K562 (cell line): ENCODE results near the gene GNAL. TPM values are rescaled to one million over a fixed set of nuclear protein-coding genes. Genes with fewer than 3 reads are reported as not detected.

Source experiments
- ATAC-seq: fragments of 200-7000 bp; cut with Tn5 transposase; 3 replicates; pipeline ENCODE4 v1.9.1; 2020; ENCODE audit warnings: moderate library complexity
- BruUV-seq: library from RNA; stranded (reverse); fragments of 400-500 nt; replicated peaks from 2 replicates; lab custom pipeline; 2021; lab: Mats Ljungman, UMichigan
- CTCF ChIA-PET: fragments of 300-600 bp; formaldehyde crosslinking; extraction: SDS; loops from one replicate; lab custom pipeline; 2021; ENCODE audit warnings: low intra/inter-chr PET ratio; lab: Yijun Ruan, JAX
- POLR2A ChIA-PET: fragments of 300-600, 350-650 bp; sonication (Branson Sonifier 250); formaldehyde crosslinking; extraction: SDS; loops from one replicate; lab custom pipeline; 2021; ENCODE audit warnings: antibody characterized with exemption, inconsistent platforms; lab: Yijun Ruan, JAX
- DNase-seq, 4 experiments: peaks; one replicate each; pipeline versions ENCODE4 v3.0.0 to v3.0.0-alpha.2; 2011 to 2018; ENCODE audit warnings: low spot score in 3 of 4, mixed read lengths in 3 of 4; ENCODE audit errors: extremely low read depth in 1 of 4
- FAIRE-seq: peaks from 2 replicates; lab custom pipeline; 2011; peaks lifted over from hg19 to GRCh38; lab: Jason Lieb, UNC
- H2AFZ ChIP-seq: 2 replicates; pipeline ENCODE4 v1.6.0; 2011; ENCODE audit warnings: low read depth, low read length, control low read depth, inconsistent platforms
- H3K27ac ChIP-seq: fragments of 200-600 bp; 3 replicates; pipeline ENCODE4 v1.8.0; 2011; ENCODE audit warnings: low read depth, mild to moderate bottlenecking, control low read depth, inconsistent platforms, low read length, moderate library complexity, mixed read lengths; ENCODE audit errors: extremely low read depth
- H3K27me3 ChIP-seq, 2 experiments: fragments of 300-600 bp in 1 of 2; 2 replicates in 1 of 2; 3 replicates in 1 of 2; pipeline versions ENCODE4 v1.6.0 to v1.8.0; 2011; ENCODE audit warnings: inconsistent platforms in 2 of 2, low read length in 2 of 2, mild to moderate bottlenecking in 1 of 2, mixed read lengths in 1 of 2, moderate library complexity in 1 of 2; ENCODE audit not compliant: control insufficient read depth in 2 of 2, insufficient read depth in 2 of 2
- H3K36me3 ChIP-seq: fragments of 300-600 bp; 3 replicates; pipeline ENCODE4 v1.8.0; 2011; ENCODE audit warnings: mild to moderate bottlenecking, low read length, inconsistent platforms; ENCODE audit not compliant: control insufficient read depth, insufficient read depth
- H3K4me1 ChIP-seq, 2 experiments: fragments of 200-600 bp in 1 of 2; replicated peaks in 1 of 2; 2 replicates in 1 of 2; 3 replicates in 1 of 2; pipeline versions ENCODE4 v1.5.1 to v1.8.0; 2011; ENCODE audit warnings: inconsistent platforms in 2 of 2, low read length in 2 of 2, mild to moderate bottlenecking in 1 of 2, mixed read lengths in 1 of 2, moderate library complexity in 1 of 2; ENCODE audit not compliant: control insufficient read depth in 2 of 2, insufficient read depth in 2 of 2
- H3K4me2 ChIP-seq: 2 replicates; pipeline ENCODE4 v1.6.1; 2011; ENCODE audit warnings: low read length, control low read depth, inconsistent platforms, mixed read lengths; ENCODE audit not compliant: insufficient read depth
- H3K4me3 ChIP-seq: fragments of 200-600 bp; sonication (generic), shearing (Covaris generic); 2 replicates; pipeline ENCODE4 v1.5.1; 2016; ENCODE audit warnings: control low read depth, inconsistent platforms
- H3K79me2 ChIP-seq: fragments of 200-600 bp; 3 replicates; pipeline ENCODE4 v1.8.0; 2011; ENCODE audit warnings: low read length, inconsistent platforms; ENCODE audit not compliant: control insufficient read depth, insufficient read depth
- H3K9ac ChIP-seq, 2 experiments: 2 replicates each; pipeline versions ENCODE4 v1.6.0 to v1.6.1; 2011; ENCODE audit warnings: low read depth in 2 of 2, low read length in 2 of 2, control low read depth in 1 of 2, inconsistent platforms in 1 of 2, mild to moderate bottlenecking in 1 of 2, mixed read lengths in 1 of 2; ENCODE audit not compliant: insufficient read depth in 1 of 2
- H3K9me1 ChIP-seq: one replicate; pipeline ENCODE4 v1.6.0; 2011; ENCODE audit warnings: inconsistent platforms, mild to moderate bottlenecking, low read length, moderate library complexity; ENCODE audit not compliant: control insufficient read depth, insufficient read depth
- H3K9me3 ChIP-seq: replicated peaks from 2 replicates; pipeline ENCODE4 v1.5.1; 2011; ENCODE audit warnings: low read depth, low read length, inconsistent platforms; ENCODE audit not compliant: control insufficient read depth, insufficient read depth
- H4K20me1 ChIP-seq: replicated peaks from 2 replicates; pipeline ENCODE4 v1.6.1; 2011; ENCODE audit warnings: low read length, inconsistent platforms, mixed read lengths; ENCODE audit not compliant: control insufficient read depth, insufficient read depth
- BHLHE40 ChIP-seq: IDR thresholded peaks from 2 replicates; pipeline ENCODE4 v1.6.1; 2011; ENCODE audit warnings: low read length, improper control_type of control experiment
- BRCA1 ChIP-seq, 2 experiments: fragments of 450-650 bp in 1 of 2; sonication (generic) in 1 of 2; formaldehyde crosslinking in 1 of 2; IDR thresholded peaks; 2 replicates each; pipeline versions ENCODE4 v1.5.0 to v1.6.1; 2017 to 2020; ENCODE audit warnings: mild to moderate bottlenecking in 1 of 2, missing genetic modification reagents in 1 of 2
- CBFA2T3 ChIP-seq: fragments of 450-650 bp; IDR thresholded peaks from 2 replicates; pipeline ENCODE4 v1.6.1; 2017
- DNMT1 ChIP-seq: fragments of 450-650 bp; IDR thresholded peaks from 2 replicates; pipeline ENCODE4 v1.6.1; 2016; ENCODE audit warnings: antibody characterized with exemption, mild to moderate bottlenecking
- FOXP4 ChIP-seq: sonication (generic); formaldehyde crosslinking; IDR thresholded peaks from 2 replicates; pipeline ENCODE4 v1.8.0; 2022; ENCODE audit warnings: mild to moderate bottlenecking, missing genetic modification reagents, borderline replicate concordance
- IRF9 ChIP-seq: fragments of 450-650 bp; IDR thresholded peaks from 2 replicates; pipeline ENCODE4 v1.6.1; 2016; ENCODE audit warnings: missing biosample characterization, missing genetic modification characterization
- MAFG ChIP-seq: fragments of 450-650 bp; conservative IDR thresholded peaks from 2 replicates; pipeline ENCODE4 v1.6.1; 2016; ENCODE audit warnings: missing genetic modification characterization, missing compliant biosample characterization
- MCM3 ChIP-seq: fragments of 450-650 bp; IDR thresholded peaks from 2 replicates; pipeline ENCODE4 v1.6.1; 2016
- NONO ChIP-seq, 2 experiments: fragments of 200-400 bp in 1 of 2; fragments of 450-650 bp in 1 of 2; formaldehyde crosslinking in 1 of 2; IDR thresholded peaks; 2 replicates each; pipeline ENCODE4 v1.6.1; 2017; ENCODE audit warnings: low read depth in 2 of 2, mild to moderate bottlenecking in 2 of 2, moderate library complexity in 2 of 2, low read length in 1 of 2
- NR2C2 ChIP-seq, 2 experiments: fragments of 200-800 bp in 1 of 2; sonication (Bioruptor generic) in 1 of 2; sonication (generic) in 1 of 2; formaldehyde crosslinking in 1 of 2; IDR thresholded peaks; 2 replicates each; pipeline versions ENCODE4 v1.6.1 to v1.8.0; 2016 to 2022; ENCODE audit warnings: mild to moderate bottlenecking in 1 of 2, missing compliant biosample characterization in 1 of 2, missing genetic modification characterization in 1 of 2, missing genetic modification reagents in 1 of 2
- PRPF4 ChIP-seq: fragments of 200-400 bp; formaldehyde crosslinking; IDR thresholded peaks from one replicate; pipeline ENCODE4 v1.6.1; 2017; ENCODE audit warnings: low read length, low read depth, mild to moderate bottlenecking; ENCODE audit not compliant: insufficient read depth, poor library complexity, severe bottlenecking
- SLC30A9 ChIP-seq: fragments of 250-450 bp; sonication (Bioruptor Pico); IDR thresholded peaks from 2 replicates; pipeline ENCODE4 v1.8.0; 2022; ENCODE audit warnings: mild to moderate bottlenecking, moderate library complexity
- TAF15 ChIP-seq: fragments of 200-400 bp; formaldehyde crosslinking; IDR thresholded peaks from 2 replicates; pipeline ENCODE4 v1.6.1; 2017; ENCODE audit warnings: mild to moderate bottlenecking, low read depth, low read length, moderate library complexity
- TCFL5 ChIP-seq: fragments of 250-450 bp; sonication (Bioruptor Pico); conservative IDR thresholded peaks from 2 replicates; pipeline ENCODE4 v1.6.1; 2021; ENCODE audit warnings: mild to moderate bottlenecking, moderate library complexity, matching md5 sums
- TSC22D4 ChIP-seq: fragments of 450-650 bp; IDR thresholded peaks from 2 replicates; pipeline ENCODE4 v1.6.1; 2016; ENCODE audit warnings: missing genetic modification characterization, missing biosample characterization, control low read depth
- USF2 ChIP-seq: sonication (generic); formaldehyde crosslinking; IDR thresholded peaks from 2 replicates; pipeline ENCODE4 v1.5.0; 2020; ENCODE audit warnings: missing genetic modification reagents
- XRCC4 ChIP-seq: IDR thresholded peaks from one replicate; pipeline ENCODE4 v1.6.1; 2011; ENCODE audit not compliant: insufficient read depth, insufficient read length; ENCODE audit errors: extremely low read depth
- ZNF197 ChIP-seq: fragments of 200-800 bp; sonication (Bioruptor generic); IDR thresholded peaks from 2 replicates; pipeline ENCODE4 v1.6.1; 2016; ENCODE audit warnings: low read depth, missing genetic modification characterization, missing compliant biosample characterization
- ZNF431 ChIP-seq: sonication (generic); formaldehyde crosslinking; IDR thresholded peaks from 2 replicates; pipeline ENCODE4 v1.8.0; 2022; ENCODE audit warnings: mild to moderate bottlenecking, missing genetic modification reagents
- WGBS: fragments of 100-300 bp; shearing (Covaris generic); methylation state at CpG from one replicate; pipeline ENCODE4 v1.1.6; 2016; ENCODE audit warnings: low coverage, mixed read lengths; ENCODE audit not compliant: insufficient coverage; ENCODE audit errors: missing lambda C conversion rate; 5-methylcytosine and 5-hydroxymethylcytosine counted together
- in situ Hi-C: fragments of 300-500 bp; cut with MboI; formaldehyde crosslinking; loops from 4 replicates; pipeline ENCODE4 v1.15.0; 2018; ENCODE audit warnings: inconsistent platforms, mixed read lengths
- intact Hi-C: fragments of 100-400 bp; cut with micrococcal nuclease; formaldehyde crosslinking; loops from 2 replicates; pipeline ENCODE4 v1.14.2; 2022
- polyA plus RNA-seq, 8 experiments: library from polyadenylated mRNA; depleted of rRNA in 4 of 8; stranded (reverse) in 5 of 8; unstranded in 3 of 8; fragments of >200 nt; fragmentation: Nextera tagmentation in 2 of 8; fragmentation: Illumina TruSeq in 1 of 8; extraction: Ambion mirVana in 2 of 8; extraction: Trizol in 1 of 8; gene quantifications; 2 replicates each; pipeline versions ENCODE4 v1.2.1 to v1.2.3, GENCODE V29; 2011 to 2014; ENCODE audit warnings: inconsistent platforms in 1 of 8, missing spikeins in 1 of 8
- total RNA-seq, 7 experiments: library from RNA; depleted of rRNA in 6 of 7; stranded (reverse); fragments of >200 nt in 6 of 7; fragmentation: Illumina TruSeq in 2 of 7; extraction: Trizol in 2 of 7; gene quantifications; 2 replicates each; pipeline versions ENCODE4 v1.2.1 to v1.2.3, GENCODE V29; 2011 to 2021; ENCODE audit warnings: low replicate concordance in 1 of 7

Gene GNAL
- total and polyA plus RNA-seq, 9 of the 15 experiments (the other 6 are each of a cell fraction or from before 2014, with no cell fraction given), result under 0.01 to 0.10 (median 0.01) TPM; not detected in 5

- H3K4me3 ChIP-seq, result no peak overlapping the region
- H3K4me1 ChIP-seq, result peaks cover 7 to 17% of the 10 kb centered on the region in 2 experiments; a peak in 3 of 5 replicates
- CTCF ChIA-PET, result no interaction called here
- H3K9me1 ChIP-seq, result peaks cover 5% of the 10 kb centered on the region
- FAIRE-seq (no peak), DNase-seq (peak in 1 of 4 experiments; percentile 61), ATAC-seq (peak; percentile 56)
- peaks cover 10% of the 10 kb centered on the region; the same call in 1 of the 2 replicates for H4K20me1 ChIP-seq
- H3K4me2 ChIP-seq, result no peak overlapping the region
- BruUV-seq, result no TSS peak
- H3K79me2 ChIP-seq, result no peaks in the 10 kb centered on the region
- intact Hi-C loops (no loop called here), in situ Hi-C loops (loop anchor here (10.0 kb wide), 1 partner anchor 1133 kb away; no protein-coding TSS in a partner anchor)
- peaks cover 7% of the 10 kb centered on the region; the same call in 2 of the 3 replicates for H3K36me3 ChIP-seq
- H2AFZ ChIP-seq, result no peak overlapping the region
- 32% methylated on average over 5 of the region's 5 CpGs for WGBS
- no peaks in the 10 kb centered on the region for H3K27me3 ChIP-seq
- POLR2A ChIA-PET, result interaction anchor here (0.7 kb wide), 1 partner anchor 78 kb away, joined by 3 read pairs; no protein-coding TSS in a partner anchor
- H3K9ac ChIP-seq, result no peak overlapping the region
- H3K27ac ChIP-seq, result no peak overlapping the region
- no peaks in the 10 kb centered on the region for H3K9me3 ChIP-seq
- no peak for TF ChIP-seq XRCC4
- TF ChIP-seq ZNF197 (CRISPR knock-in tag), result no peak
- no peak for TF ChIP-seq DNMT1
- no peak for TF ChIP-seq BHLHE40
- no peak for TF ChIP-seq PRPF4
- no peak for TF ChIP-seq FOXP4 (CRISPR knock-in tag)
- no peak for TF ChIP-seq ZNF431
- TF ChIP-seq NR2C2 (CRISPR knock-in tag; IDR thresholded peaks at IDR 0.05), result no peak
- TF ChIP-seq NR2C2 (tag; IDR thresholded peaks at IDR 0.05), result no peak
- no peak for TF ChIP-seq MAFG (tag)
- TF ChIP-seq MCM3, result no peak
- no peak for TF ChIP-seq NONO (IDR thresholded peaks at IDR 0.05; ENCODE audit: low read depth in 2 of 2, low read length in 1 of 2)
- no peak for TF ChIP-seq TCFL5 (CRISPR knock-in tag)
- no peak for TF ChIP-seq USF2 (CRISPR knock-in tag)
- no peak for TF ChIP-seq TAF15
- peak; percentile 85 for TF ChIP-seq CBFA2T3
- no peak for TF ChIP-seq BRCA1 (IDR thresholded peaks at IDR 0.05)
- TF ChIP-seq BRCA1 (CRISPR knock-in tag; IDR thresholded peaks at IDR 0.05), result no peak
- no peak for TF ChIP-seq SLC30A9
- no peak for TF ChIP-seq IRF9 (tag)
- no peak for TF ChIP-seq TSC22D4
These were observed 212.9 kb downstream of the GNAL start for GRCh38 chr18:11901826-11902438.
